K562 (cell line): Measurements from ENCODE around the gene NEFH. TPM values are rescaled to one million over a fixed set of nuclear protein-coding genes. Genes with fewer than 3 reads are reported as not detected.

Experiments
- ATF7 ChIP-seq: fragments of 450-650 bp; IDR thresholded peaks from 2 replicates; pipeline ENCODE4 v1.7.1; 2014; ENCODE audit warnings: mild to moderate bottlenecking, moderate library complexity
- BRD9 ChIP-seq: fragments of 450-650 bp; IDR thresholded peaks from 2 replicates; pipeline ENCODE4 v1.6.1; 2018; ENCODE audit warnings: low read depth; ENCODE audit not compliant: partially characterized antibody
- CBX5 ChIP-seq: IDR thresholded peaks from 2 replicates; pipeline ENCODE4 v1.6.1; 2014; ENCODE audit warnings: low read depth, borderline replicate concordance
- CHD4 ChIP-seq: fragments of 200-600 bp; sonication (generic); IDR thresholded peaks from 3 replicates; pipeline ENCODE4 v1.6.1; 2012; ENCODE audit warnings: low read depth, mild to moderate bottlenecking, mixed read lengths, low read length, inconsistent platforms; ENCODE audit not compliant: insufficient read depth, insufficient replicate concordance, poor library complexity, severe bottlenecking
- ELF1 ChIP-seq: fragments of 200-800 bp; sonication (Bioruptor generic); IDR thresholded peaks from 2 replicates; pipeline ENCODE4 v1.6.1; 2016; ENCODE audit warnings: missing genetic modification characterization, missing compliant biosample characterization
- ERF ChIP-seq: fragments of 450-650 bp; formaldehyde crosslinking; IDR thresholded peaks from 2 replicates; pipeline ENCODE4 v1.4.0; 2020; ENCODE audit warnings: mild to moderate bottlenecking, mixed read lengths
- GTF3C2 ChIP-seq: IDR thresholded peaks from 3 replicates; pipeline ENCODE4 v1.6.1; 2011; ENCODE audit warnings: borderline replicate concordance, mild to moderate bottlenecking, moderate library complexity; ENCODE audit not compliant: insufficient read length; ENCODE audit errors: extremely low read depth
- KDM2B ChIP-seq: fragments of 250-450 bp; sonication (Bioruptor Pico); IDR thresholded peaks from 2 replicates; pipeline ENCODE4 v1.8.0; 2021; ENCODE audit warnings: mild to moderate bottlenecking, moderate library complexity
- MXI1 ChIP-seq: IDR thresholded peaks from 2 replicates; pipeline ENCODE4 v1.6.1; 2011; ENCODE audit warnings: low read depth, mild to moderate bottlenecking, improper control_type of control experiment, low read length
- NR2F6 ChIP-seq: fragments of 450-650 bp; formaldehyde crosslinking; IDR thresholded peaks from 2 replicates; pipeline ENCODE4 v1.4.0; 2020; ENCODE audit warnings: mild to moderate bottlenecking
- PREB ChIP-seq: sonication (generic); formaldehyde crosslinking; IDR thresholded peaks from 2 replicates; pipeline ENCODE4 v1.8.1; 2023; ENCODE audit warnings: mild to moderate bottlenecking, missing genetic modification reagents
- PRPF4 ChIP-seq: fragments of 200-400 bp; formaldehyde crosslinking; IDR thresholded peaks from one replicate; pipeline ENCODE4 v1.6.1; 2017; ENCODE audit warnings: low read length, low read depth, mild to moderate bottlenecking; ENCODE audit not compliant: insufficient read depth, poor library complexity, severe bottlenecking
- SETDB1 ChIP-seq: IDR thresholded peaks from one replicate; pipeline ENCODE4 v1.6.1; 2012; ENCODE audit warnings: low read length, control low read depth, inconsistent platforms
- SMAD4 ChIP-seq: fragments of 250-450 bp; sonication (Bioruptor Pico); conservative IDR thresholded peaks from 2 replicates; pipeline ENCODE4 v1.8.0; 2021; ENCODE audit warnings: inconsistent platforms, mild to moderate bottlenecking, moderate library complexity
- STAG1 ChIP-seq: sonication (generic); formaldehyde crosslinking; IDR thresholded peaks from 2 replicates; pipeline ENCODE4 v1.5.0; 2020; ENCODE audit warnings: missing genetic modification reagents, borderline replicate concordance
- TCF7L2 ChIP-seq: fragments of 150-350 bp; IDR thresholded peaks from 2 replicates; pipeline ENCODE4 v1.6.1; 2016; ENCODE audit warnings: low read depth, mild to moderate bottlenecking, low read length, moderate library complexity
- ZFPM2 ChIP-seq: fragments of 250-450 bp; sonication (Bioruptor Pico); IDR thresholded peaks from 2 replicates; pipeline ENCODE4 v1.5.1; 2022; ENCODE audit warnings: mild to moderate bottlenecking
- ZKSCAN3 ChIP-seq: fragments of 250-450 bp; sonication (Bioruptor Pico); IDR thresholded peaks from 2 replicates; pipeline ENCODE4 v1.4.0; 2020
- ZNF512 ChIP-seq: IDR thresholded peaks from 2 replicates; pipeline ENCODE4 v1.6.1; 2016; ENCODE audit warnings: missing genetic modification characterization, missing compliant biosample characterization
- polyA plus RNA-seq, 8 experiments: library from polyadenylated mRNA; depleted of rRNA in 4 of 8; stranded (reverse) in 5 of 8; unstranded in 3 of 8; fragments of >200 nt; fragmentation: Nextera tagmentation in 2 of 8; fragmentation: Illumina TruSeq in 1 of 8; extraction: Ambion mirVana in 2 of 8; extraction: Trizol in 1 of 8; gene quantifications; 2 replicates each; pipeline versions ENCODE4 v1.2.1 to v1.2.3, GENCODE V29; 2011 to 2014; ENCODE audit warnings: inconsistent platforms in 1 of 8, missing spikeins in 1 of 8
- total RNA-seq, 7 experiments: library from RNA; depleted of rRNA in 6 of 7; stranded (reverse); fragments of >200 nt in 6 of 7; fragmentation: Illumina TruSeq in 2 of 7; extraction: Trizol in 2 of 7; gene quantifications; 2 replicates each; pipeline versions ENCODE4 v1.2.1 to v1.2.3, GENCODE V29; 2011 to 2021; ENCODE audit warnings: low replicate concordance in 1 of 7
- TF ChIP-seq, protein P1 (sequence below): fragments of 450-650 bp; IDR thresholded peaks from 2 replicates; pipeline ENCODE4 v1.6.1; 2017; ENCODE audit warnings: antibody characterized with exemption
- TF ChIP-seq, protein P2 (sequence below): fragments of 450-650 bp; IDR thresholded peaks from 2 replicates; pipeline ENCODE4 v1.6.1; 2016

Gene NEFH
- total and polyA plus RNA-seq, 9 of the 15 experiments (the other 6 are each of a cell fraction or from before 2014, with no cell fraction given): 2.3 to 26.9 (median 10.8) TPM

DNA sequence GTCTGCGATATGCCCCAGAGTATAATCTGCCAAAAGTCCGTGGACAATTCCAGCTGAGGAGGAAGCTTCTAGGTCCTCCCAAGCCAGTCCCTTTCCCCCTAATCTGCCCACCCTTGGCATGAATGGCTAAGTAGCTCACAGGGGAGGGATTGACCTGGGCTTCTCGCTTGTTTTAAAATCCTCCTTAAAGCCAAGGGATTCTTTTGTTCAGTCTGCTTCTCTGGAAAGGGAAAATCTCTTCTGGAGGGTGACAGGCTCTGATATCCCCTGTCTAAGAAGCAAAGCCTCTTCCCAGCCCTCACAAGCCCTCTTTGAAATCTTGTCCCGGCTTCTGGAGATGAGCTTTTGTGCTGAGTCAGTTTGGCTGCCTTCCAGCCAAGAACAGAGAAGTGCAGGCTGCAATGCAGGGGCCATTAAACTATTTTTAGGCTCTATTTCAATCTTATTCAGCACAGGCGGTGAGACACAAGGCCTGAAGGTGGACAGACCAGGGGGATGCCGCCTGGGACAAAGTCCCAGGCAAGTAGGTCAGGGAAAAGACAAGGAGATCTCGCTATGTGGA is 23.9 kb downstream of the NEFH start (continued):
- TF ChIP-seq ZNF512 (tag) (no peak), CHD4 (no peak), PREB (CRISPR knock-in tag) (no peak), NR2F6 (no peak), CBX5 (no peak), KDM2B (no peak), ZKSCAN3 (no peak), ATF7 (no peak), SETDB1 (no peak), MXI1 (no peak), TCF7L2 (no peak), BRD9 (no peak), PRPF4 (no peak), SMAD4 (CRISPR knock-in tag) (no peak), ELF1 (tag) (no peak), STAG1 (no peak), ZFPM2 (CRISPR knock-in tag) (no peak), ERF (CRISPR knock-in tag) (no peak), GTF3C2 (no peak)
- TF ChIP-seq, protein P1, sequence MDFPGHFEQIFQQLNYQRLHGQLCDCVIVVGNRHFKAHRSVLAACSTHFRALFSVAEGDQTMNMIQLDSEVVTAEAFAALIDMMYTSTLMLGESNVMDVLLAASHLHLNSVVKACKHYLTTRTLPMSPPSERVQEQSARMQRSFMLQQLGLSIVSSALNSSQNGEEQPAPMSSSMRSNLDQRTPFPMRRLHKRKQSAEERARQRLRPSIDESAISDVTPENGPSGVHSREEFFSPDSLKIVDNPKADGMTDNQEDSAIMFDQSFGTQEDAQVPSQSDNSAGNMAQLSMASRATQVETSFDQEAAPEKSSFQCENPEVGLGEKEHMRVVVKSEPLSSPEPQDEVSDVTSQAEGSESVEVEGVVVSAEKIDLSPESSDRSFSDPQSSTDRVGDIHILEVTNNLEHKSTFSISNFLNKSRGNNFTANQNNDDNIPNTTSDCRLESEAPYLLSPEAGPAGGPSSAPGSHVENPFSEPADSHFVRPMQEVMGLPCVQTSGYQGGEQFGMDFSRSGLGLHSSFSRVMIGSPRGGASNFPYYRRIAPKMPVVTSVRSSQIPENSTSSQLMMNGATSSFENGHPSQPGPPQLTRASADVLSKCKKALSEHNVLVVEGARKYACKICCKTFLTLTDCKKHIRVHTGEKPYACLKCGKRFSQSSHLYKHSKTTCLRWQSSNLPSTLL: no peak
- TF ChIP-seq, protein P2, sequence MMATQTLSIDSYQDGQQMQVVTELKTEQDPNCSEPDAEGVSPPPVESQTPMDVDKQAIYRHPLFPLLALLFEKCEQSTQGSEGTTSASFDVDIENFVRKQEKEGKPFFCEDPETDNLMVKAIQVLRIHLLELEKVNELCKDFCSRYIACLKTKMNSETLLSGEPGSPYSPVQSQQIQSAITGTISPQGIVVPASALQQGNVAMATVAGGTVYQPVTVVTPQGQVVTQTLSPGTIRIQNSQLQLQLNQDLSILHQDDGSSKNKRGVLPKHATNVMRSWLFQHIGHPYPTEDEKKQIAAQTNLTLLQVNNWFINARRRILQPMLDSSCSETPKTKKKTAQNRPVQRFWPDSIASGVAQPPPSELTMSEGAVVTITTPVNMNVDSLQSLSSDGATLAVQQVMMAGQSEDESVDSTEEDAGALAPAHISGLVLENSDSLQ: no peak
